A549 (cell line): ENCODE measurements around the gene POGK. TPM values are rescaled to one million over a fixed set of nuclear protein-coding genes. Genes with fewer than 3 reads are reported as not detected.

ENCODE experiments used
- ATAC-seq, 2 experiments: fragments of 200-7000 bp in 1 of 2; fragments of >200 bp in 1 of 2; cut with Nextera tagmentation in 1 of 2; cut with Tn5 transposase in 1 of 2; 3 replicates each; pipeline versions ENCODE4 v1.8.0 to v1.9.1; 2018 to 2020; ENCODE audit warnings: mild to moderate bottlenecking in 1 of 2, moderate library complexity in 1 of 2
- CTCF ChIA-PET: fragments of 300-600 bp; sonication (Branson Sonifier 250); formaldehyde crosslinking; extraction: SDS; loops from one replicate; lab custom pipeline; 2021; ENCODE audit warnings: antibody characterized with exemption, inconsistent platforms; lab: Yijun Ruan, JAX
- POLR2A ChIA-PET: fragments of 350-600 bp; formaldehyde crosslinking; extraction: SDS; loops from one replicate; lab custom pipeline; 2021; ENCODE audit warnings: antibody characterized with exemption, inconsistent platforms; lab: Yijun Ruan, JAX
- DNase-seq, 2 experiments: peaks; one replicate each; pipeline versions ENCODE4 v3.0.0 to v3.0.0-alpha.2; 2011 to 2016; ENCODE audit warnings: low read depth in 1 of 2, low spot score in 1 of 2
- FAIRE-seq: peaks from 2 replicates; lab custom pipeline; 2011; peaks lifted over from hg19 to GRCh38; lab: Jason Lieb, UNC
- H3K27ac ChIP-seq, 2 experiments: fragments of >200 bp; sonication (Bioruptor Twin); formaldehyde crosslinking; 3 replicates each; pipeline ENCODE4 v1.5.1; 2016 to 2017
- H3K4me1 ChIP-seq: fragments of >200 bp; sonication (Bioruptor Twin); formaldehyde crosslinking; 3 replicates; pipeline ENCODE4 v1.6.1; 2016
- H3K4me2 ChIP-seq: fragments of >200 bp; sonication (Bioruptor Twin); formaldehyde crosslinking; 3 replicates; pipeline ENCODE4 v1.6.1; 2016
- H3K4me3 ChIP-seq: fragments of >200 bp; sonication (Bioruptor Twin); formaldehyde crosslinking; 3 replicates; pipeline ENCODE4 v1.5.1; 2016
- H3K9me3 ChIP-seq: fragments of >200 bp; sonication (Bioruptor Twin); formaldehyde crosslinking; 3 replicates; pipeline ENCODE4 v1.6.1; 2016
- BCL3 ChIP-seq: fragments of >200 bp; sonication (Bioruptor Twin); formaldehyde crosslinking; IDR thresholded peaks from 3 replicates; pipeline ENCODE4 v1.6.1; 2016
- CEBPB ChIP-seq, 2 experiments: fragments of >200 bp in 1 of 2; sonication (Bioruptor Twin) in 1 of 2; formaldehyde crosslinking in 1 of 2; IDR thresholded peaks; 2 replicates each; pipeline ENCODE4 v1.6.1; 2012 to 2016
- CTCF ChIP-seq: fragments of >200 bp; sonication (Bioruptor Twin); formaldehyde crosslinking; IDR thresholded peaks from 3 replicates; pipeline ENCODE4 v1.5.1; 2016
- EHF ChIP-seq: fragments of 250-450 bp; sonication (Bioruptor Pico); IDR thresholded peaks from 2 replicates; pipeline ENCODE4 v1.5.0; 2020; ENCODE audit warnings: mild to moderate bottlenecking
- EHMT2 ChIP-seq: fragments of 200-600 bp; sonication (generic); IDR thresholded peaks from 2 replicates; pipeline ENCODE4 v1.6.1; 2016; ENCODE audit warnings: antibody characterized with exemption, low read depth, mild to moderate bottlenecking, moderate library complexity
- ESRRA ChIP-seq: fragments of 150-350 bp; IDR thresholded peaks from 2 replicates; pipeline ENCODE4 v1.6.1; 2014; ENCODE audit warnings: mild to moderate bottlenecking, low read length, borderline replicate concordance
- FOSB ChIP-seq: fragments of 250-450 bp; sonication (Bioruptor Pico); IDR thresholded peaks from 2 replicates; pipeline ENCODE4 v1.5.0; 2020; ENCODE audit warnings: mild to moderate bottlenecking, moderate library complexity
- FOSL2 ChIP-seq, 2 experiments: fragments of 450-650 bp in 1 of 2; fragments of >200 bp in 1 of 2; sonication (Bioruptor Twin) in 1 of 2; formaldehyde crosslinking; IDR thresholded peaks; 2 replicates each; pipeline versions ENCODE4 v1.5.0 to v1.6.1; 2016 to 2020; ENCODE audit warnings: mild to moderate bottlenecking in 1 of 2, moderate library complexity in 1 of 2
- FOXS1 ChIP-seq: fragments of 250-450 bp; sonication (Bioruptor Pico); IDR thresholded peaks from 2 replicates; pipeline ENCODE4 v1.5.0; 2020; ENCODE audit warnings: mild to moderate bottlenecking, moderate library complexity
- HMGXB4 ChIP-seq: fragments of 250-450 bp; sonication (Bioruptor Pico); IDR thresholded peaks from 2 replicates; pipeline ENCODE4 v1.5.0; 2021; ENCODE audit warnings: mild to moderate bottlenecking, moderate library complexity, borderline replicate concordance
- HOXB13 ChIP-seq: fragments of 250-450 bp; sonication (Bioruptor Pico); IDR thresholded peaks from 2 replicates; pipeline ENCODE4 v1.5.0; 2020; ENCODE audit warnings: low read depth, mild to moderate bottlenecking, moderate library complexity
- KDM5A ChIP-seq: fragments of 200-600 bp; sonication (generic); IDR thresholded peaks from 2 replicates; pipeline ENCODE4 v1.6.1; 2016; ENCODE audit warnings: antibody characterized with exemption, mild to moderate bottlenecking
- MAFK ChIP-seq: fragments of 450-650 bp; IDR thresholded peaks from 2 replicates; pipeline ENCODE4 v1.6.1; 2014; ENCODE audit not compliant: partially characterized antibody
- NFE2L2 ChIP-seq: fragments of 150-350 bp; conservative IDR thresholded peaks from 2 replicates; pipeline ENCODE4 v1.6.1; 2014; ENCODE audit warnings: low read length
- POLR2A ChIP-seq: IDR thresholded peaks from 2 replicates; pipeline ENCODE4 v1.6.1; 2012; ENCODE audit warnings: mild to moderate bottlenecking, low read length
- POLR2AphosphoS2 ChIP-seq: conservative IDR thresholded peaks from 2 replicates; pipeline ENCODE4 v1.6.1; 2012; ENCODE audit warnings: low read length, improper control_type of control experiment, inconsistent platforms
- RAD21 ChIP-seq, 2 experiments: fragments of >200 bp in 1 of 2; sonication (Bioruptor Twin) in 1 of 2; formaldehyde crosslinking in 1 of 2; IDR thresholded peaks in 1 of 2; conservative IDR thresholded peaks in 1 of 2; 2 replicates in 1 of 2; 3 replicates in 1 of 2; pipeline ENCODE4 v1.6.1; 2012 to 2018; ENCODE audit warnings: inconsistent platforms in 1 of 2
- RARB ChIP-seq: fragments of 250-450 bp; sonication (Bioruptor Pico); IDR thresholded peaks from 2 replicates; pipeline ENCODE4 v1.8.0; 2021; ENCODE audit warnings: mild to moderate bottlenecking, moderate library complexity
- SREBF2 ChIP-seq: fragments of 450-650 bp; IDR thresholded peaks from 2 replicates; pipeline ENCODE4 v1.6.1; 2014; ENCODE audit warnings: mild to moderate bottlenecking, moderate library complexity
- TFCP2L1 ChIP-seq: fragments of 250-450 bp; sonication (Bioruptor Pico); IDR thresholded peaks from 2 replicates; pipeline ENCODE4 v1.5.0; 2021; ENCODE audit warnings: mild to moderate bottlenecking
- ZFP36 ChIP-seq: fragments of 450-650 bp; IDR thresholded peaks from 2 replicates; pipeline ENCODE4 v1.6.1; 2014; ENCODE audit warnings: borderline replicate concordance; ENCODE audit not compliant: partially characterized antibody
- ZNF302 ChIP-seq: fragments of 250-450 bp; sonication (Bioruptor Pico); IDR thresholded peaks from 2 replicates; pipeline ENCODE4 v1.9.0; 2021; ENCODE audit warnings: inconsistent platforms, mild to moderate bottlenecking, moderate library complexity
- ZSCAN20 ChIP-seq: fragments of 250-450 bp; sonication (Bioruptor Pico); IDR thresholded peaks from 2 replicates; pipeline ENCODE4 v1.8.0; 2022; ENCODE audit warnings: mild to moderate bottlenecking, moderate library complexity
- WGBS: methylation state at CpG from one replicate; pipeline ENCODE4 v1.1.6; 2017; ENCODE audit errors: missing lambda C conversion rate; 5-methylcytosine and 5-hydroxymethylcytosine counted together
- polyA plus RNA-seq, 4 experiments: library from polyadenylated mRNA; depleted of rRNA in 3 of 4; stranded (reverse); fragments of >200 nt; fragmentation: RNase III in 1 of 4; extraction: RNeasy Plus Mini Kit Qiagen cat#74134 plus additional on column Dnase treatment in 1 of 4; gene quantifications; 2 replicates in 3 of 4; 3 replicates in 1 of 4; pipeline ENCODE4 v1.2.3, GENCODE V29; 2011 to 2017
- TF ChIP-seq, protein P1 (sequence below): fragments of >200 bp; sonication (Bioruptor Twin); formaldehyde crosslinking; IDR thresholded peaks from 2 replicates; pipeline ENCODE4 v1.6.1; 2016
- TF ChIP-seq, protein P2 (sequence below): fragments of 250-450 bp; sonication (Bioruptor Pico); IDR thresholded peaks from 2 replicates; pipeline ENCODE4 v1.5.0; 2020; ENCODE audit warnings: low read depth, mild to moderate bottlenecking, moderate library complexity
- TF ChIP-seq, protein P3 (sequence below): fragments of 200-600 bp; sonication (generic); IDR thresholded peaks from 2 replicates; pipeline ENCODE4 v1.6.1; 2016; ENCODE audit warnings: antibody characterized with exemption, mild to moderate bottlenecking, moderate library complexity

The POGK gene
- polyA plus RNA-seq, 2 of the 4 experiments (the other 2 are of a cell fraction) = 27.4 to 37.2 TPM

GRCh38 chr1:166855558-166855957 is 16.3 kb downstream of the POGK start (continued):
- TF ChIP-seq, protein P1, sequence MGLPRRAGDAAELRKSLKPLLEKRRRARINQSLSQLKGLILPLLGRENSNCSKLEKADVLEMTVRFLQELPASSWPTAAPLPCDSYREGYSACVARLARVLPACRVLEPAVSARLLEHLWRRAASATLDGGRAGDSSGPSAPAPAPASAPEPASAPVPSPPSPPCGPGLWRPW = no peak
- no peak for TF ChIP-seq NFE2L2
- TF ChIP-seq HMGXB4 (CRISPR knock-in tag) = no peak
- no peak for TF ChIP-seq CTCF
- TF ChIP-seq RARB (CRISPR knock-in tag) = no peak
- no peak for TF ChIP-seq FOSL2 (IDR thresholded peaks at IDR 0.05)
- no peak for TF ChIP-seq FOSL2 (CRISPR knock-in tag; IDR thresholded peaks at IDR 0.05)
- TF ChIP-seq, protein P2, sequence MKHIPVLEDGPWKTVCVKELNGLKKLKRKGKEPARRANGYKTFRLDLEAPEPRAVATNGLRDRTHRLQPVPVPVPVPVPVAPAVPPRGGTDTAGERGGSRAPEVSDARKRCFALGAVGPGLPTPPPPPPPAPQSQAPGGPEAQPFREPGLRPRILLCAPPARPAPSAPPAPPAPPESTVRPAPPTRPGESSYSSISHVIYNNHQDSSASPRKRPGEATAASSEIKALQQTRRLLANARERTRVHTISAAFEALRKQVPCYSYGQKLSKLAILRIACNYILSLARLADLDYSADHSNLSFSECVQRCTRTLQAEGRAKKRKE (CRISPR knock-in tag) = no peak
- no peak for TF ChIP-seq KDM5A

GRCh38 chr1:166857995-166858394 is 18.7 kb downstream of the POGK start:
- WGBS = 95% methylated on average over 3 of the region's 3 CpGs
- ChIA-PET POLR2A (interaction anchor here (1.5 kb wide), 1 partner anchor 18 kb away, joined by 7 read pairs; the partner anchor contains the start of gene TADA1), CTCF (no interaction called here)
- Histone ChIP-seq H3K9me3 (no peaks in the 10 kb centered on the region), H3K27ac (no peak overlapping the region), H3K4me1 (no peaks in the 10 kb centered on the region), H3K4me2 (no peak overlapping the region), H3K4me3 (no peak overlapping the region)
- FAIRE-seq (no peak), DNase-seq (no peak), ATAC-seq (no peak)
- no peak for TF ChIP-seq HOXB13
- no peak for TF ChIP-seq BCL3
- no peak for TF ChIP-seq HMGXB4 (CRISPR knock-in tag)
- TF ChIP-seq POLR2A = no peak
- no peak for TF ChIP-seq EHMT2
- no peak for TF ChIP-seq FOSB (CRISPR knock-in tag)
- no peak for TF ChIP-seq KDM5A
- TF ChIP-seq ESRRA = no peak
- no peak for TF ChIP-seq POLR2AphosphoS2
- no peak for TF ChIP-seq FOXS1 (CRISPR knock-in tag)
- TF ChIP-seq RAD21 (conservative IDR thresholded peaks at IDR 0.05 in 1 of 2, IDR thresholded peaks at IDR 0.05 in 1 of 2) = no peak
- TF ChIP-seq MAFK = no peak
- TF ChIP-seq, protein P3, sequence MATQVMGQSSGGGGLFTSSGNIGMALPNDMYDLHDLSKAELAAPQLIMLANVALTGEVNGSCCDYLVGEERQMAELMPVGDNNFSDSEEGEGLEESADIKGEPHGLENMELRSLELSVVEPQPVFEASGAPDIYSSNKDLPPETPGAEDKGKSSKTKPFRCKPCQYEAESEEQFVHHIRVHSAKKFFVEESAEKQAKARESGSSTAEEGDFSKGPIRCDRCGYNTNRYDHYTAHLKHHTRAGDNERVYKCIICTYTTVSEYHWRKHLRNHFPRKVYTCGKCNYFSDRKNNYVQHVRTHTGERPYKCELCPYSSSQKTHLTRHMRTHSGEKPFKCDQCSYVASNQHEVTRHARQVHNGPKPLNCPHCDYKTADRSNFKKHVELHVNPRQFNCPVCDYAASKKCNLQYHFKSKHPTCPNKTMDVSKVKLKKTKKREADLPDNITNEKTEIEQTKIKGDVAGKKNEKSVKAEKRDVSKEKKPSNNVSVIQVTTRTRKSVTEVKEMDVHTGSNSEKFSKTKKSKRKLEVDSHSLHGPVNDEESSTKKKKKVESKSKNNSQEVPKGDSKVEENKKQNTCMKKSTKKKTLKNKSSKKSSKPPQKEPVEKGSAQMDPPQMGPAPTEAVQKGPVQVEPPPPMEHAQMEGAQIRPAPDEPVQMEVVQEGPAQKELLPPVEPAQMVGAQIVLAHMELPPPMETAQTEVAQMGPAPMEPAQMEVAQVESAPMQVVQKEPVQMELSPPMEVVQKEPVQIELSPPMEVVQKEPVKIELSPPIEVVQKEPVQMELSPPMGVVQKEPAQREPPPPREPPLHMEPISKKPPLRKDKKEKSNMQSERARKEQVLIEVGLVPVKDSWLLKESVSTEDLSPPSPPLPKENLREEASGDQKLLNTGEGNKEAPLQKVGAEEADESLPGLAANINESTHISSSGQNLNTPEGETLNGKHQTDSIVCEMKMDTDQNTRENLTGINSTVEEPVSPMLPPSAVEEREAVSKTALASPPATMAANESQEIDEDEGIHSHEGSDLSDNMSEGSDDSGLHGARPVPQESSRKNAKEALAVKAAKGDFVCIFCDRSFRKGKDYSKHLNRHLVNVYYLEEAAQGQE = no peak
- TF ChIP-seq EHF = no peak
- TF ChIP-seq ZFP36 = no peak
- no peak for TF ChIP-seq CEBPB (IDR thresholded peaks at IDR 0.05)
- no peak for TF ChIP-seq ZSCAN20 (CRISPR knock-in tag)
- TF ChIP-seq TFCP2L1 (CRISPR knock-in tag) = no peak
- TF ChIP-seq SREBF2 = no peak
- TF ChIP-seq ZNF302 (CRISPR knock-in tag) = no peak
